ENCODE results near the gene FMNL2.

Gene FMNL2

GRCh38 chr2:152490686-152491455 is 155.9 kb downstream of the FMNL2 start:
- no peak for DNase-seq (ENCODE audit: low read depth in 2 of 2, low spot score in 1 of 2)

- no peak for DNase-seq (ENCODE audit: low read depth in 2 of 2, low spot score in 1 of 2)
These were observed 157.2 kb downstream of the FMNL2 start for GRCh38 chr2:152492131-152492530.

- DNase-seq (ENCODE audit: low read depth in 2 of 2, low spot score in 1 of 2), result no peak
These were observed 157.9 kb downstream of the FMNL2 start for GRCh38 chr2:152492911-152493310.

GRCh38 chr2:152493417-152493816 is 158.4 kb downstream of the FMNL2 start:
- DNase-seq (ENCODE audit: low read depth in 2 of 2, low spot score in 1 of 2), result no peak

- no peak for DNase-seq (ENCODE audit: low read depth in 2 of 2, low spot score in 1 of 2)
These were observed 159.1 kb downstream of the FMNL2 start for GRCh38 chr2:152493945-152494528.

GRCh38 chr2:152496371-152496770 is 161.4 kb downstream of the FMNL2 start:
- no peak for DNase-seq (ENCODE audit: low read depth in 2 of 2, low spot score in 1 of 2)

GRCh38 chr2:152497481-152498052 is 162.6 kb downstream of the FMNL2 start:
- DNase-seq (ENCODE audit: low read depth in 2 of 2, low spot score in 1 of 2), result no peak

- no peak for DNase-seq (ENCODE audit: low read depth in 2 of 2, low spot score in 1 of 2)
These were observed 164.4 kb downstream of the FMNL2 start for GRCh38 chr2:152499331-152499816.

GRCh38 chr2:152499896-152500735 is 165.1 kb downstream of the FMNL2 start:
- DNase-seq (ENCODE audit: low read depth in 2 of 2, low spot score in 1 of 2), result no peak

GRCh38 chr2:152500772-152501171 is 165.8 kb downstream of the FMNL2 start:
- no peak for DNase-seq (ENCODE audit: low read depth in 2 of 2, low spot score in 1 of 2)

- DNase-seq (ENCODE audit: low read depth in 2 of 2, low spot score in 1 of 2), result no peak
These were observed 166.7 kb downstream of the FMNL2 start for GRCh38 chr2:152501666-152502065.

- DNase-seq (ENCODE audit: low read depth in 2 of 2, low spot score in 1 of 2), result no peak
These were observed 169.6 kb downstream of the FMNL2 start for GRCh38 chr2:152504618-152505017.

GRCh38 chr2:152505495-152505906 is 170.5 kb downstream of the FMNL2 start:
- DNase-seq (ENCODE audit: low read depth in 2 of 2, low spot score in 1 of 2), result no peak

GRCh38 chr2:152506843-152507242 is 171.9 kb downstream of the FMNL2 start:
- DNase-seq (ENCODE audit: low read depth in 2 of 2, low spot score in 1 of 2), result no peak

GRCh38 chr2:152507907-152508306 is 172.9 kb downstream of the FMNL2 start:
- DNase-seq (ENCODE audit: low read depth in 2 of 2, low spot score in 1 of 2), result no peak

- DNase-seq (ENCODE audit: low read depth in 2 of 2, low spot score in 1 of 2), result no peak
These were observed 173.5 kb downstream of the FMNL2 start for GRCh38 chr2:152508446-152508845.

- DNase-seq (ENCODE audit: low read depth in 2 of 2, low spot score in 1 of 2), result no peak
These were observed 175.0 kb downstream of the FMNL2 start for GRCh38 chr2:152509772-152510491.

GRCh38 chr2:152510621-152511020 is 175.6 kb downstream of the FMNL2 start:
- DNase-seq (ENCODE audit: low read depth in 2 of 2, low spot score in 1 of 2), result no peak

GRCh38 chr2:152511981-152512380 is 177.0 kb downstream of the FMNL2 start:
- no peak for DNase-seq (ENCODE audit: low read depth in 2 of 2, low spot score in 1 of 2)

GRCh38 chr2:152513029-152513428 is 178.1 kb downstream of the FMNL2 start:
- DNase-seq (ENCODE audit: low read depth in 2 of 2, low spot score in 1 of 2), result no peak

GRCh38 chr2:152513681-152514080 is 178.7 kb downstream of the FMNL2 start:
- DNase-seq (ENCODE audit: low read depth in 2 of 2, low spot score in 1 of 2), result no peak

All from stimulated activated CD8-positive, alpha-beta memory T cell treated with anti-CD3 and anti-CD28 coated beads, Interleukin-4, amount 100 ng/mL, for 4 hours (primary cell).